MM.1S (cell line): ENCODE results near the gene SCAPER.

Experiments
- DNase-seq: peaks from one replicate; pipeline ENCODE4 v3.0.0-alpha.2; 2015
- H2AFZ ChIP-seq: fragments of 300-600 bp; sonication (generic); 2 replicates; pipeline ENCODE4 v1.6.0; 2016; ENCODE audit warnings: antibody characterized with exemption, low read length
- H3F3A ChIP-seq: fragments of 300-600 bp; sonication (generic); 2 replicates; pipeline ENCODE4 v1.6.1; 2016; ENCODE audit warnings: mild to moderate bottlenecking, antibody characterized with exemption, low read length, moderate library complexity, mixed read lengths; ENCODE audit not compliant: insufficient read depth
- H3K27ac ChIP-seq: fragments of 300-600 bp; sonication (generic); 2 replicates; pipeline ENCODE4 v1.5.1; 2016; ENCODE audit warnings: mild to moderate bottlenecking, low read length
- H3K27me3 ChIP-seq: fragments of 300-600 bp; sonication (generic); replicated peaks from 2 replicates; pipeline ENCODE4 v1.6.0; 2016; ENCODE audit warnings: low read length; ENCODE audit not compliant: insufficient read depth
- H3K36me3 ChIP-seq: fragments of 300-600 bp; sonication (generic); replicated peaks from 2 replicates; pipeline ENCODE4 v1.6.1; 2016; ENCODE audit warnings: mild to moderate bottlenecking, low read length, mixed read lengths; ENCODE audit not compliant: insufficient read depth
- H3K4me1 ChIP-seq: fragments of 300-600 bp; sonication (generic); 2 replicates; pipeline ENCODE4 v1.6.1; 2016; ENCODE audit warnings: low read length, mixed read lengths
- H3K4me2 ChIP-seq: fragments of 300-600 bp; sonication (generic); 2 replicates; pipeline ENCODE4 v1.6.0; 2016; ENCODE audit warnings: low read depth, low read length
- H3K4me3 ChIP-seq: fragments of 300-600 bp; sonication (generic); 2 replicates; pipeline ENCODE4 v1.5.1; 2016; ENCODE audit warnings: low read length, mixed read lengths
- H3K79me2 ChIP-seq: fragments of 300-600 bp; sonication (generic); 2 replicates; pipeline ENCODE4 v1.6.1; 2016; ENCODE audit warnings: mixed run types, low read length, mixed read lengths
- H3K9ac ChIP-seq: fragments of 300-600 bp; sonication (generic); 2 replicates; pipeline ENCODE4 v1.6.1; 2016; ENCODE audit warnings: low read length, mixed read lengths
- H3K9me2 ChIP-seq: fragments of 300-600 bp; sonication (generic); replicated peaks from 2 replicates; pipeline ENCODE4 v1.6.1; 2016; ENCODE audit warnings: mild to moderate bottlenecking, low read length, mixed read lengths; ENCODE audit not compliant: insufficient read depth
- H3K9me3 ChIP-seq: fragments of 300-600 bp; sonication (generic); replicated peaks from 2 replicates; pipeline ENCODE4 v1.6.1; 2016; ENCODE audit warnings: mild to moderate bottlenecking, low read length, mixed read lengths; ENCODE audit not compliant: insufficient read depth
- H4K20me1 ChIP-seq: fragments of 300-600 bp; sonication (generic); 2 replicates; pipeline ENCODE4 v1.6.1; 2016; ENCODE audit warnings: mild to moderate bottlenecking, low read length, moderate library complexity, mixed read lengths; ENCODE audit not compliant: insufficient read depth
- CTCF ChIP-seq: fragments of 300-600 bp; sonication (generic); IDR thresholded peaks from 2 replicates; pipeline ENCODE4 v1.5.1; 2016; ENCODE audit warnings: antibody characterized with exemption, low read length, mixed read lengths
- EZH2 ChIP-seq: fragments of 300-600 bp; sonication (generic); optimal IDR thresholded peaks from 2 replicates; pipeline ENCODE3; 2017; ENCODE audit warnings: low read depth, mild to moderate bottlenecking, antibody characterized with exemption, low read length, mixed read lengths
- EZH2phosphoT487 ChIP-seq: fragments of 300-600 bp; sonication (generic); IDR thresholded peaks from 2 replicates; pipeline ENCODE4 v1.6.1; 2018; ENCODE audit warnings: antibody characterized with exemption, low read length

SCAPER gene

GRCh38 chr15:76340803-76341365 lies 564.3 kb downstream of the SCAPER start:
- Histone ChIP-seq H3K9ac (peak overlapping the region; percentile 48; the same call in 1 of the 2 replicates), H2AFZ (peak overlapping the region; percentile 80), H3K27ac (no peak overlapping the region), H3K9me2 (no peaks in the 10 kb centered on the region), H3K36me3 (no peaks in the 10 kb centered on the region), H3K79me2 (no peaks in the 10 kb centered on the region), H3K9me3 (no peaks in the 10 kb centered on the region), H3K4me2 (peak overlapping the region; percentile 94), H3F3A (no peaks in the 10 kb centered on the region), H4K20me1 (no peaks in the 10 kb centered on the region), H3K27me3 (0 out of 2 replicates have a peak, but pooled peaks cover 6% of the 10 kb centered on the region), H3K4me1 (no peaks in the 10 kb centered on the region; the same call in 1 of the 2 replicates), H3K4me3 (peak overlapping the region; percentile 68)
- TF ChIP-seq CTCF (peak; percentile 34), EZH2phosphoT487 (no peak)
- DNase-seq = peak; percentile 43

- no peaks in the 10 kb centered on the region for H3K36me3 ChIP-seq
- H3K27me3 ChIP-seq = 0 out of 2 replicates have a peak, but pooled peaks cover 6% of the 10 kb centered on the region
- H3K9ac ChIP-seq = peak overlapping the region; percentile 48; the same call in 1 of the 2 replicates
- H2AFZ ChIP-seq = peak overlapping the region; percentile 80
- no peaks in the 10 kb centered on the region for H4K20me1 ChIP-seq
- no peaks in the 10 kb centered on the region for H3K9me3 ChIP-seq
- DNase-seq = peak; percentile 23
- peak overlapping the region; percentile 68 for H3K4me3 ChIP-seq
- H3K4me2 ChIP-seq = peak overlapping the region; percentile 94
- no peaks in the 10 kb centered on the region for H3F3A ChIP-seq
- H3K79me2 ChIP-seq = no peaks in the 10 kb centered on the region
- H3K9me2 ChIP-seq = no peaks in the 10 kb centered on the region
- TF ChIP-seq EZH2phosphoT487 (no peak), EZH2 (no peak), CTCF (no peak)
- no peak overlapping the region for H3K27ac ChIP-seq
- no peaks in the 10 kb centered on the region; the same call in 1 of the 2 replicates for H3K4me1 ChIP-seq
These were observed 564.8 kb downstream of the SCAPER start for GRCh38 chr15:76340198-76340802.

- Histone ChIP-seq H2AFZ (peak overlapping the region; percentile 80), H3K4me2 (peak overlapping the region; percentile 94), H3K4me1 (no peaks in the 10 kb centered on the region; the same call in 1 of the 2 replicates), H3K36me3 (no peaks in the 10 kb centered on the region), H3K9ac (peak overlapping the region; percentile 48; the same call in 1 of the 2 replicates), H3K27me3 (0 out of 2 replicates have a peak, but pooled peaks cover 6% of the 10 kb centered on the region), H3K4me3 (peak overlapping the region; percentile 68), H3K9me3 (no peaks in the 10 kb centered on the region), H3K79me2 (no peaks in the 10 kb centered on the region), H3K9me2 (no peaks in the 10 kb centered on the region), H4K20me1 (no peaks in the 10 kb centered on the region), H3F3A (no peaks in the 10 kb centered on the region), H3K27ac (no peak overlapping the region)
- TF ChIP-seq CTCF (no peak), EZH2 (no peak), EZH2phosphoT487 (no peak)
- no peak for DNase-seq
These were observed 565.6 kb downstream of the SCAPER start for GRCh38 chr15:76339305-76340197.
